Esophagus muscularis mucosa (tissue), 4 donors: ENCODE measurements around the gene LMX1B. TPM values are rescaled to one million over a fixed set of nuclear protein-coding genes. Genes with fewer than 3 reads are reported as not detected.

Experiments
- DNase-seq: peaks from one replicate; pipeline ENCODE4 v3.0.0-alpha.2; 2017; ENCODE audit errors: extremely low spot score
- H3K27ac ChIP-seq, 4 donors: fragments of 200-600 bp; sonication (generic); replicated peaks in 1 of 4; 1 replicate in 3 of 4; 2 replicates in 1 of 4; pipeline ENCODE4 v1.5.1; 2016 to 2019; ENCODE audit warnings: mild to moderate bottlenecking in 1 of 4
- H3K27me3 ChIP-seq, 4 donors: fragments of 200-600 bp; sonication (generic); one replicate each; pipeline versions ENCODE4 v1.5.1 to v1.6.0; 2016 to 2019
- H3K36me3 ChIP-seq, 4 donors: fragments of 200-600 bp; sonication (generic); one replicate each; pipeline ENCODE4 v1.5.1; 2016 to 2019
- H3K4me1 ChIP-seq, 4 donors: fragments of 200-600 bp; sonication (generic); one replicate each; pipeline ENCODE4 v1.5.1; 2016 to 2019
- H3K4me3 ChIP-seq, 4 donors: fragments of 200-600 bp; sonication (generic); 1 replicate in 2 of 4; 2 replicates in 2 of 4; pipeline ENCODE4 v1.5.1; 2016 to 2019; ENCODE audit warnings: mild to moderate bottlenecking in 4 of 4, moderate library complexity in 1 of 4
- H3K9me3 ChIP-seq, 4 donors: fragments of 200-600 bp; sonication (generic); 1 replicate in 3 of 4; 2 replicates in 1 of 4; pipeline ENCODE4 v1.5.1; 2016 to 2019
- CTCF ChIP-seq, 3 experiments: fragments of 200-600 bp in 2 of 3; fragments of 450-650 bp in 1 of 3; sonication (generic) in 2 of 3; IDR thresholded peaks; one replicate each; pipeline ENCODE4 v1.5.1; 2017 to 2019; ENCODE audit warnings: antibody characterized with exemption in 3 of 3, mild to moderate bottlenecking in 2 of 3, moderate library complexity in 1 of 3
- EP300 ChIP-seq: sonication (generic); formaldehyde crosslinking; IDR thresholded peaks from one replicate; pipeline ENCODE4 v1.6.1; 2017; ENCODE audit warnings: antibody characterized with exemption
- POLR2A ChIP-seq: fragments of 450-650 bp; IDR thresholded peaks from one replicate; pipeline ENCODE4 v1.6.1; 2017; ENCODE audit warnings: antibody characterized with exemption, moderate library complexity, mild to moderate bottlenecking, low read depth
- POLR2AphosphoS5 ChIP-seq, 2 donors: sonication (generic); formaldehyde crosslinking; IDR thresholded peaks; one replicate each; pipeline ENCODE4 v1.6.1; 2017; ENCODE audit warnings: antibody characterized with exemption in 2 of 2
- WGBS: methylation state at CpG from one replicate; pipeline ENCODE4 v1.1.5; 2018; 5-methylcytosine and 5-hydroxymethylcytosine counted together
- intact Hi-C: fragments of 100-400 bp; cut with DNase I; formaldehyde crosslinking; loops from one replicate; pipeline ENCODE4 v1.15.1; 2023
- total RNA-seq, 4 donors: library from RNA; depleted of rRNA; stranded (reverse); fragments of >200 nt; gene quantifications; one replicate each; pipeline versions ENCODE4 v1.1.0 to v1.2.1, GENCODE V29; 2016

The LMX1B gene
- total RNA-seq, 4 donors from 2014 or later: under 0.01 to 0.66 (median 0.24) TPM

- no peak for DNase-seq
- no peak overlapping the region for H3K4me3 ChIP-seq
- H3K4me1 ChIP-seq: peaks cover 7 to 16% (median 15%) of the 10 kb centered on the region in 4 donors
- H3K9me3 ChIP-seq: no peaks in the 10 kb centered on the region
- intact Hi-C loops: no loop called here
- no peak overlapping the region for H3K27ac ChIP-seq
- WGBS: 66% methylated on average over 6 of the region's 15 CpGs
- no peaks in the 10 kb centered on the region for H3K36me3 ChIP-seq
- peaks cover 0 to 81% (median 14%) of the 10 kb centered on the region in 4 donors for H3K27me3 ChIP-seq
- no peak for TF ChIP-seq EP300
Measured at GRCh38 chr9:126661521-126662251, 48.0 kb downstream of the LMX1B start.

GRCh38 chr9:126663661-126664072, 49.9 kb downstream of the LMX1B start:
- Histone ChIP-seq H3K9me3 (no peaks in the 10 kb centered on the region), H3K27me3 (peaks cover 0 to 85% (median 14%) of the 10 kb centered on the region in 4 donors), H3K27ac (no peak overlapping the region), H3K36me3 (no peaks in the 10 kb centered on the region), H3K4me3 (no peak overlapping the region), H3K4me1 (peaks cover 7 to 16% (median 15%) of the 10 kb centered on the region in 4 donors)
- intact Hi-C loops: no loop called here
- 40% methylated on average over 7 of the region's 7 CpGs for WGBS
- DNase-seq: no peak
- no peak for TF ChIP-seq CTCF (IDR thresholded peaks at IDR 0.05)
- no peak for TF ChIP-seq EP300
- TF ChIP-seq POLR2AphosphoS5 (IDR thresholded peaks at IDR 0.05): no peak
- TF ChIP-seq POLR2A: no peak

- intact Hi-C loops: no loop called here
- peaks cover 0 to 90% (median 14%) of the 10 kb centered on the region in 4 donors for H3K27me3 ChIP-seq
- DNase-seq: no peak
- WGBS: 7% methylated on average over 16 of the region's 25 CpGs
- H3K9me3 ChIP-seq: no peaks in the 10 kb centered on the region
- no peak overlapping the region for H3K27ac ChIP-seq
- no peaks in the 10 kb centered on the region for H3K36me3 ChIP-seq
- peak overlapping the region in 1 of 4 donors; percentile 22 for H3K4me3 ChIP-seq
- TF ChIP-seq EP300: no peak
- TF ChIP-seq POLR2A: no peak
- TF ChIP-seq POLR2AphosphoS5 (IDR thresholded peaks at IDR 0.05): no peak
- TF ChIP-seq CTCF (IDR thresholded peaks at IDR 0.05): no peak
- H3K4me1 ChIP-seq: peaks cover 7 to 16% (median 15%) of the 10 kb centered on the region in 4 donors
Measured at GRCh38 chr9:126664900-126665643, 51.3 kb downstream of the LMX1B start.

- 76% methylated on average over 12 of the region's 15 CpGs for WGBS
- H3K27me3 ChIP-seq: peaks cover 0 to 90% (median 14%) of the 10 kb centered on the region in 4 donors
- DNase-seq: no peak
- intact Hi-C loops: no loop called here
- no peaks in the 10 kb centered on the region for H3K36me3 ChIP-seq
- no peaks in the 10 kb centered on the region for H3K9me3 ChIP-seq
- TF ChIP-seq POLR2AphosphoS5 (IDR thresholded peaks at IDR 0.05) (no peak), EP300 (no peak), POLR2A (no peak), CTCF (IDR thresholded peaks at IDR 0.05) (no peak)
- no peak overlapping the region for H3K4me3 ChIP-seq
- peaks cover 7 to 16% (median 15%) of the 10 kb centered on the region in 4 donors for H3K4me1 ChIP-seq
- H3K27ac ChIP-seq: no peak overlapping the region
Measured at GRCh38 chr9:126665644-126666035, 51.9 kb downstream of the LMX1B start.

GRCh38 chr9:126666155-126666803, 52.6 kb downstream of the LMX1B start:
- no peaks in the 10 kb centered on the region for H3K9me3 ChIP-seq
- no peak overlapping the region for H3K4me3 ChIP-seq
- TF ChIP-seq POLR2AphosphoS5 (IDR thresholded peaks at IDR 0.05) (no peak), CTCF (IDR thresholded peaks at IDR 0.05) (no peak), EP300 (no peak), POLR2A (no peak)
- H3K36me3 ChIP-seq: no peaks in the 10 kb centered on the region
- H3K4me1 ChIP-seq: peaks cover 7 to 16% (median 15%) of the 10 kb centered on the region in 4 donors
- no peak for DNase-seq
- no peak overlapping the region for H3K27ac ChIP-seq
- peaks cover 0 to 90% (median 15%) of the 10 kb centered on the region in 4 donors for H3K27me3 ChIP-seq
- 74% methylated on average over 13 of the region's 13 CpGs for WGBS
- intact Hi-C loops: no loop called here
